ENCODE measurements around the gene COLEC12. TPM values are rescaled to one million over a fixed set of nuclear protein-coding genes. Genes with fewer than 3 reads are reported as not detected.

Gene COLEC12
- total and polyA plus RNA-seq, 2 experiments from 2014 or later, result 61.1 to 69.0 TPM

DNA sequence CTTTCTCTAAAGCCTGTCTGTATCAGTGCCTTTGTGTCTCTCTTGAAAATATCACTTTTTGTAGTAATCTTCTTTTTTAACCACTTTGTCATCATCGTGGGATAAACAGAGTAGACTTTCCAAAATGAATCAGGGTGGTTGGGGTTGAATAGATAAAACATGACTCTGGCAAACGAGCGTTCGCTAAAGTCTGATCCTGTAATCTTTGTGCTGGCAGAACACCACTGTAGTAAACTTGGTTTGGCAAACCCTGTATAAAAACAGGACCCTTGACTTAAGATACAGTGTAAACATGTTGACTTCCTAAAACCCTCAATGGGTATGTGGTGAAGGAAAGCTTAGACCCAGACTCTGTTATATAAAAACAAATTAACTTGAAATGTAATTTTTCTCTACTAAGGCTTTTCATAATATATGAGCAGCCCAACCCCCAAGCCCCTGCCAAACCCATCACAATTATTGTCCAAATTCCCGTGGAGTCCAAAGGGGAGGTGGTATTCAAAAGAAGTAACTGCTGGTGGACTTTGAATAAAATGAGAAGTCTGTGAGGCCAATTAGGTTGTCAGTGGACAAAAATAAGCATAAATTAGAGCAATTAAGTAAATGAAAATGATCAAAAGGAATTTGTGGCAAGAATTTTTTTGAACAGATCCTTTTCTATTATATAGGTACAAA, 52.2 kb downstream of the COLEC12 start:
- DNase-seq (ENCODE audit: low read depth in 1 of 2, low spot score in 1 of 2), result peak in 1 of 2 donors; percentile 51
- no peaks in the 10 kb centered on the region for H3K36me3 ChIP-seq
- TF ChIP-seq, protein P1, sequence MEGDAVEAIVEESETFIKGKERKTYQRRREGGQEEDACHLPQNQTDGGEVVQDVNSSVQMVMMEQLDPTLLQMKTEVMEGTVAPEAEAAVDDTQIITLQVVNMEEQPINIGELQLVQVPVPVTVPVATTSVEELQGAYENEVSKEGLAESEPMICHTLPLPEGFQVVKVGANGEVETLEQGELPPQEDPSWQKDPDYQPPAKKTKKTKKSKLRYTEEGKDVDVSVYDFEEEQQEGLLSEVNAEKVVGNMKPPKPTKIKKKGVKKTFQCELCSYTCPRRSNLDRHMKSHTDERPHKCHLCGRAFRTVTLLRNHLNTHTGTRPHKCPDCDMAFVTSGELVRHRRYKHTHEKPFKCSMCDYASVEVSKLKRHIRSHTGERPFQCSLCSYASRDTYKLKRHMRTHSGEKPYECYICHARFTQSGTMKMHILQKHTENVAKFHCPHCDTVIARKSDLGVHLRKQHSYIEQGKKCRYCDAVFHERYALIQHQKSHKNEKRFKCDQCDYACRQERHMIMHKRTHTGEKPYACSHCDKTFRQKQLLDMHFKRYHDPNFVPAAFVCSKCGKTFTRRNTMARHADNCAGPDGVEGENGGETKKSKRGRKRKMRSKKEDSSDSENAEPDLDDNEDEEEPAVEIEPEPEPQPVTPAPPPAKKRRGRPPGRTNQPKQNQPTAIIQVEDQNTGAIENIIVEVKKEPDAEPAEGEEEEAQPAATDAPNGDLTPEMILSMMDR (IDR thresholded peaks at IDR 0.05; ENCODE audit: low read depth, low read length), result no peak

GRCh38 chr18:446941-447560, 53.5 kb downstream of the COLEC12 start:
- peak in 1 of 2 donors; percentile 67 for DNase-seq (ENCODE audit: low read depth in 1 of 2, low spot score in 1 of 2)
- Histone ChIP-seq H3K4me3 (no peak overlapping the region), H3K27ac (peak overlapping the region; percentile 9), H3K9me3 (ENCODE audit: low read depth) (no peaks in the 10 kb centered on the region), H3K27me3 (no peaks in the 10 kb centered on the region), H3K4me1 (ENCODE audit: low read depth) (peaks cover 14% of the 10 kb centered on the region), H3K36me3 (no peaks in the 10 kb centered on the region)
- TF ChIP-seq, protein P1 (IDR thresholded peaks at IDR 0.05; ENCODE audit: low read depth, low read length), result no peak

More for the DNA sequence above, 52.2 kb downstream of the COLEC12 start:
- no peak overlapping the region for H3K4me3 ChIP-seq
- peaks cover 14% of the 10 kb centered on the region for H3K4me1 ChIP-seq (ENCODE audit: low read depth)
- H3K27me3 ChIP-seq, result no peaks in the 10 kb centered on the region
- no peaks in the 10 kb centered on the region for H3K9me3 ChIP-seq (ENCODE audit: low read depth)
- H3K27ac ChIP-seq, result no peak overlapping the region

DNA sequence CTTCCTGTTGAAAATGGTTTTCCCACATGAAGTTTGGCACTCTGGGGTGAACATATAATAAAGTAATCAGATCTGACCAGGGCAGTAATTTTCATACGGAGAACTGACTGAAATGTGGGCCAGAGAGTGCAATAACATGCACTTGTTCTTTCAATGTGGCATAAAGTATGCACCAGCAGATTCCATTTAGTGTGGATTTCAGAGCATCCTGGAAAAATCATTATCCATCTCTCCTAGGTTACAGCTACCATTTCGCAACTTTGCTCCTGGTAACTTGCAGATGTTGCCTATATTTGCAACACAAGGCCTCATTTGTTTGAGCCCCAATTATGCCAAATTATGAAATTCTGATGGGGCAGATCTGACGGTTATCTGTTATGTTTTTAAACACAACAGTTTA, 55.4 kb downstream of the COLEC12 start:
- Histone ChIP-seq H3K4me3 (no peak overlapping the region), H3K4me1 (ENCODE audit: low read depth) (peaks cover 13% of the 10 kb centered on the region), H3K9me3 (ENCODE audit: low read depth) (no peaks in the 10 kb centered on the region), H3K27ac (no peak overlapping the region), H3K27me3 (no peaks in the 10 kb centered on the region), H3K36me3 (no peaks in the 10 kb centered on the region)
- TF ChIP-seq, protein P1 (IDR thresholded peaks at IDR 0.05; ENCODE audit: low read depth, low read length), result no peak
- no peak for DNase-seq (ENCODE audit: low read depth in 1 of 2, low spot score in 1 of 2)

GRCh38 chr18:438571-438970, 61.9 kb downstream of the COLEC12 start:
- Histone ChIP-seq H3K27ac (no peak overlapping the region), H3K4me3 (no peak overlapping the region), H3K4me1 (ENCODE audit: low read depth) (no peaks in the 10 kb centered on the region), H3K27me3 (no peaks in the 10 kb centered on the region), H3K9me3 (ENCODE audit: low read depth) (no peaks in the 10 kb centered on the region), H3K36me3 (no peaks in the 10 kb centered on the region)
- no peak for DNase-seq (ENCODE audit: low read depth in 1 of 2, low spot score in 1 of 2)
- TF ChIP-seq, protein P1 (IDR thresholded peaks at IDR 0.05; ENCODE audit: low read depth, low read length), result no peak

DNA sequence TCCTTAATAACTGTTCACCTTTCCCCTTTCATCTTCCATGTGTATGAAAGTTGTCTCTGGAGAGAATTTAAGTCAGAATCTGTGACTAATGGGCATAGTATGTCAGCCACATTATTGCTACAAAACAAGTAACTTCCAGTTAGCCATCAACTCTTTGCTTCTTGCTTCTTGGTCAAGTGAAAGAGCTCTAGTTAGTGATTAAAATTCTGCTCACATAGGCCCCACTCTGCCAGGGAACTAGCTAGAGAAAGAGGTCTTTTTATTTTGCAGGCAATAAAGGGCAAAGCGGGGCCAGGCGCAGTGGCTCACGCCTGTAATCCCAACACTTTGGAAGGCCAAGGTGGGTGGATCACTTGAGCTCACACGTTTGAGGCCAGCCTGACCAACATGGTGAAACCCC, 64.6 kb downstream of the COLEC12 start:
- Histone ChIP-seq H3K27me3 (no peaks in the 10 kb centered on the region), H3K9me3 (ENCODE audit: low read depth) (no peaks in the 10 kb centered on the region), H3K4me1 (ENCODE audit: low read depth) (no peaks in the 10 kb centered on the region), H3K36me3 (no peaks in the 10 kb centered on the region), H3K4me3 (no peak overlapping the region), H3K27ac (no peak overlapping the region)
- DNase-seq (ENCODE audit: low read depth in 1 of 2, low spot score in 1 of 2), result no peak
- TF ChIP-seq, protein P1 (IDR thresholded peaks at IDR 0.05; ENCODE audit: low read depth, low read length), result no peak
